Measurements from ENCODE around the gene SLC35F3.

DNA sequence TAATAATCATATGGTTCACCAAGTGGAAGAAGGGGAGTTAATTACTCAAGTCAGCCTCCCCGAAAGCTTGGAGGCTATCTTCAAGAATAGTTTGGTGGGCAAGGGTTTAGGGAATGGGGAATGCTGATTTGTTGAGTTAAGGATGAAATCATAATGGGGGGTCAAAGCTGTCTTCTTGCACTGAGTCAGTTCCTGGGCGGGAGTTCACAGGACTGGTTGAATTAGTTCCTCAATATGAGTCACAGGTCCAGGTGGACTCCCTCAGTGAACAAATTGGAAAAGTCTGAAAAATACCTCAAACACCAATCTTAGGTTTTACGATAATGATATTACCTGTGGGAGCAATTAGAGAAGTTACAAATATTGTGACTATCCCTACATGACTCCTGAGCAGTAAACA is 353.6 kb downstream of the SLC35F3 start:
- TF ChIP-seq, protein P1, sequence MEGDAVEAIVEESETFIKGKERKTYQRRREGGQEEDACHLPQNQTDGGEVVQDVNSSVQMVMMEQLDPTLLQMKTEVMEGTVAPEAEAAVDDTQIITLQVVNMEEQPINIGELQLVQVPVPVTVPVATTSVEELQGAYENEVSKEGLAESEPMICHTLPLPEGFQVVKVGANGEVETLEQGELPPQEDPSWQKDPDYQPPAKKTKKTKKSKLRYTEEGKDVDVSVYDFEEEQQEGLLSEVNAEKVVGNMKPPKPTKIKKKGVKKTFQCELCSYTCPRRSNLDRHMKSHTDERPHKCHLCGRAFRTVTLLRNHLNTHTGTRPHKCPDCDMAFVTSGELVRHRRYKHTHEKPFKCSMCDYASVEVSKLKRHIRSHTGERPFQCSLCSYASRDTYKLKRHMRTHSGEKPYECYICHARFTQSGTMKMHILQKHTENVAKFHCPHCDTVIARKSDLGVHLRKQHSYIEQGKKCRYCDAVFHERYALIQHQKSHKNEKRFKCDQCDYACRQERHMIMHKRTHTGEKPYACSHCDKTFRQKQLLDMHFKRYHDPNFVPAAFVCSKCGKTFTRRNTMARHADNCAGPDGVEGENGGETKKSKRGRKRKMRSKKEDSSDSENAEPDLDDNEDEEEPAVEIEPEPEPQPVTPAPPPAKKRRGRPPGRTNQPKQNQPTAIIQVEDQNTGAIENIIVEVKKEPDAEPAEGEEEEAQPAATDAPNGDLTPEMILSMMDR (IDR thresholded peaks at IDR 0.05): no peak
- TF ChIP-seq POLR2A (IDR thresholded peaks at IDR 0.05): no peak

All from ovary (tissue), 3 donors.